ENCODE data around the gene SAG.

SAG gene

DNA sequence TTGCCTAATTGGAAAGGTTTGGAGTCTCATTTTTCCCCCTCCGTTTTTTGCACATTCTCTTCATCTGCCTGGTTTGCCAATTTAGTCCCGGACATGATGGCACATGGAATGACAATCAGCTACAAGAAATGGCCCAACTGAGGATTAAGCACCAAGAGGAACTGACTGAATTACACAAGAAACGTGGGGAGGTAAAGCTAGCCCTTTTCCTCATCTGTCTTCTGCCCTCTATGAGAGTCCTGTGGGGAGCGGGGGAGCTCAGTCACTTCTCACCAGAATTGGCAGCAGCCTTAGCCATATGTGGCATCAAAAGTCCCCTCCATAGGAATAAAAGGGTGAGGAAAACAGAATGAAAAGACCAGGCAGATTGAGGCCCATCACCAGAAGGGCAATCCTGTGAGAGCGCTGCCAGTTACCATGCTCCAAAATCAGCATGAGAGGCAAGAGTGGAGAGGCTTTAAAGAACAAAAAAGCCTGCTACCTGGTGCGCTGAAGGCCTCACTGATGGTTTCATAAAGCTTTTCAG, 44.5 kb upstream of the SAG start:
- TF ChIP-seq, protein P1, sequence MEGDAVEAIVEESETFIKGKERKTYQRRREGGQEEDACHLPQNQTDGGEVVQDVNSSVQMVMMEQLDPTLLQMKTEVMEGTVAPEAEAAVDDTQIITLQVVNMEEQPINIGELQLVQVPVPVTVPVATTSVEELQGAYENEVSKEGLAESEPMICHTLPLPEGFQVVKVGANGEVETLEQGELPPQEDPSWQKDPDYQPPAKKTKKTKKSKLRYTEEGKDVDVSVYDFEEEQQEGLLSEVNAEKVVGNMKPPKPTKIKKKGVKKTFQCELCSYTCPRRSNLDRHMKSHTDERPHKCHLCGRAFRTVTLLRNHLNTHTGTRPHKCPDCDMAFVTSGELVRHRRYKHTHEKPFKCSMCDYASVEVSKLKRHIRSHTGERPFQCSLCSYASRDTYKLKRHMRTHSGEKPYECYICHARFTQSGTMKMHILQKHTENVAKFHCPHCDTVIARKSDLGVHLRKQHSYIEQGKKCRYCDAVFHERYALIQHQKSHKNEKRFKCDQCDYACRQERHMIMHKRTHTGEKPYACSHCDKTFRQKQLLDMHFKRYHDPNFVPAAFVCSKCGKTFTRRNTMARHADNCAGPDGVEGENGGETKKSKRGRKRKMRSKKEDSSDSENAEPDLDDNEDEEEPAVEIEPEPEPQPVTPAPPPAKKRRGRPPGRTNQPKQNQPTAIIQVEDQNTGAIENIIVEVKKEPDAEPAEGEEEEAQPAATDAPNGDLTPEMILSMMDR (IDR thresholded peaks at IDR 0.05; ENCODE audit: low read length): no peak
- TF ChIP-seq EZH2phosphoT487 (IDR thresholded peaks at IDR 0.05; ENCODE audit: low read length): no peak
- no peak overlapping the region for H3K27ac ChIP-seq (ENCODE audit: low read length)
- no peak overlapping the region for H3K4me2 ChIP-seq (ENCODE audit: low read depth, low read length)
- H3K4me1 ChIP-seq (ENCODE audit: low read length): peaks cover 10% of the 10 kb centered on the region
- no peak overlapping the region for H3K9ac ChIP-seq (ENCODE audit: low read length)
- no peaks in the 10 kb centered on the region for H3K27me3 ChIP-seq (replicated peaks; ENCODE audit: insufficient read depth, low read length)
- no peak for DNase-seq
- H3K79me2 ChIP-seq (ENCODE audit: low read length): peaks cover 37% of the 10 kb centered on the region
- H3F3A ChIP-seq (ENCODE audit: insufficient read depth, low read length): peaks cover 11% of the 10 kb centered on the region
- no peak overlapping the region for H2AFZ ChIP-seq (ENCODE audit: low read length)
- no peak overlapping the region for H3K4me3 ChIP-seq (ENCODE audit: low read length)
- H4K20me1 ChIP-seq (ENCODE audit: insufficient read depth, low read length): no peaks in the 10 kb centered on the region
- no peaks in the 10 kb centered on the region for H3K9me2 ChIP-seq (replicated peaks; ENCODE audit: insufficient read depth, low read length)
- peaks cover 20% of the 10 kb centered on the region for H3K36me3 ChIP-seq (replicated peaks; ENCODE audit: insufficient read depth, low read length)
- H3K9me3 ChIP-seq (replicated peaks; ENCODE audit: insufficient read depth, low read length): no peaks in the 10 kb centered on the region

- no peak overlapping the region for H2AFZ ChIP-seq (ENCODE audit: low read length)
- H3K36me3 ChIP-seq (replicated peaks; ENCODE audit: insufficient read depth, low read length): peaks cover 18% of the 10 kb centered on the region; the same call in 1 of the 2 replicates
- peaks cover 14% of the 10 kb centered on the region for H3K4me1 ChIP-seq (ENCODE audit: low read length)
- no peak overlapping the region for H3K4me2 ChIP-seq (ENCODE audit: low read depth, low read length)
- H4K20me1 ChIP-seq (ENCODE audit: insufficient read depth, low read length): no peaks in the 10 kb centered on the region
- no peaks in the 10 kb centered on the region for H3K9me3 ChIP-seq (replicated peaks; ENCODE audit: insufficient read depth, low read length)
- H3K9ac ChIP-seq (ENCODE audit: low read length): no peak overlapping the region
- no peak for DNase-seq
- no peaks in the 10 kb centered on the region for H3K27me3 ChIP-seq (replicated peaks; ENCODE audit: insufficient read depth, low read length)
- no peak overlapping the region for H3K4me3 ChIP-seq (ENCODE audit: low read length)
- peaks cover 27% of the 10 kb centered on the region for H3K79me2 ChIP-seq (ENCODE audit: low read length)
- TF ChIP-seq EZH2 (optimal IDR thresholded peaks at IDR 0.05; ENCODE audit: low read depth, low read length) (no peak), EZH2phosphoT487 (IDR thresholded peaks at IDR 0.05; ENCODE audit: low read length) (no peak)
- TF ChIP-seq, protein P1 (IDR thresholded peaks at IDR 0.05; ENCODE audit: low read length): no peak
- no peak overlapping the region for H3K27ac ChIP-seq (ENCODE audit: low read length)
- H3K9me2 ChIP-seq (replicated peaks; ENCODE audit: insufficient read depth, low read length): no peaks in the 10 kb centered on the region
- H3F3A ChIP-seq (ENCODE audit: insufficient read depth, low read length): peaks cover 15% of the 10 kb centered on the region
Observed at GRCh38 chr2:233264667-233265066, 42.9 kb upstream of the SAG start.

DNA sequence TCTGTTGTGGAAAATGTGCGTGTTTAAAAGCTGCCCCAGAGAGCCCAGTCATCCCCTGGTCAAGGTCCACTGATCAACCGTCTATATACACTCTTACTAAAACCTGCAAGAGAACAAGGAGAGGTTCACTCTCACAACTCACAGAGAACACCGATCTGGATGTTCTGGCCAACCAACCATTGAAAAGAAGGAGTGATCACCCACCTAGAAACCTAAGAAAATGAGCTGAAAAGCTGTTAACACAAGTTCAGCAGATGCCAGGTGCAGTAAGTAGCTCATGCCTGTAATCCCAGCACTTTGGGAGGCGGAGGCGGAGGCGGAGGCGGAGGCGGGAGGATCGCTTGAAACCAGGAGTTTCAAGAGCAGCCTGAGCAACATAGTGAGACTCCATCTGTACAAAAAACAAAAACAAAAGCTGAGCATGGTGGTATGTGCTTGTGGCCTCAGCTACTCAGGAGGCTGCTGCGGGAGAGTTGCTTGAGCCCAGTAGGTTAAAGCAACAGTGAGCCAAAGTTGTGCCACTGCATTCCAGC, 41.7 kb upstream of the SAG start:
- Histone ChIP-seq H2AFZ (ENCODE audit: low read length) (no peak overlapping the region), H3K79me2 (ENCODE audit: low read length) (peaks cover 22% of the 10 kb centered on the region), H3K9me2 (replicated peaks; ENCODE audit: insufficient read depth, low read length) (no peaks in the 10 kb centered on the region), H3K36me3 (replicated peaks; ENCODE audit: insufficient read depth, low read length) (peaks cover 18% of the 10 kb centered on the region; the same call in 1 of the 2 replicates), H3K4me3 (ENCODE audit: low read length) (no peak overlapping the region), H3K9me3 (replicated peaks; ENCODE audit: insufficient read depth, low read length) (no peaks in the 10 kb centered on the region), H3K4me1 (ENCODE audit: low read length) (peaks cover 14% of the 10 kb centered on the region), H3F3A (ENCODE audit: insufficient read depth, low read length) (peaks cover 15% of the 10 kb centered on the region), H3K27me3 (replicated peaks; ENCODE audit: insufficient read depth, low read length) (no peaks in the 10 kb centered on the region), H3K27ac (ENCODE audit: low read length) (no peak overlapping the region), H3K4me2 (ENCODE audit: low read depth, low read length) (no peak overlapping the region), H3K9ac (ENCODE audit: low read length) (no peak overlapping the region), H4K20me1 (ENCODE audit: insufficient read depth, low read length) (no peaks in the 10 kb centered on the region)
- TF ChIP-seq, protein P1 (IDR thresholded peaks at IDR 0.05; ENCODE audit: low read length): no peak
- no peak for TF ChIP-seq EZH2 (optimal IDR thresholded peaks at IDR 0.05; ENCODE audit: low read depth, low read length)
- TF ChIP-seq EZH2phosphoT487 (IDR thresholded peaks at IDR 0.05; ENCODE audit: low read length): no peak
- no peak for DNase-seq

Data from MM.1S (cell line).